Measurements from ENCODE around the gene PROSER3. TPM values are rescaled to one million over a fixed set of nuclear protein-coding genes. Genes with fewer than 3 reads are reported as not detected.
A peak's percentile ranks its signal among the peaks of the same experiment; 100 is the strongest.

Gene PROSER3
- total and polyA plus RNA-seq, 2 of the 13 experiments (the other 11 are each of a cell fraction or from before 2014, with no cell fraction given), result 5.1 to 5.7 TPM

GRCh38 chr19:35716801-35717664 lies 40.9 kb upstream of the PROSER3 start (continued):
- TF ChIP-seq KIAA2018 (CRISPR knock-in tag; IDR thresholded peaks at IDR 0.05; ENCODE audit: borderline replicate concordance) (0 out of 2 replicates have a peak, but pooled peaks have one; percentile 26), YEATS4 (CRISPR knock-in tag; IDR thresholded peaks at IDR 0.05; ENCODE audit: borderline replicate concordance) (peak; percentile 49), NFKBIZ (CRISPR knock-in tag; IDR thresholded peaks at IDR 0.05) (no peak; the same call in 1 of the 2 replicates), ZNF615 (CRISPR knock-in tag; IDR thresholded peaks at IDR 0.05; ENCODE audit: borderline replicate concordance) (0 out of 2 replicates have a peak, but pooled peaks have one; percentile 2), ZNF780A (CRISPR knock-in tag; IDR thresholded peaks at IDR 0.05) (no peak), ZNF605 (CRISPR knock-in tag; IDR thresholded peaks at IDR 0.05) (no peak), SOX6 (IDR thresholded peaks at IDR 0.05) (no peak), SOX6 (CRISPR knock-in tag; IDR thresholded peaks at IDR 0.05) (peak; percentile 58), MAFG (CRISPR knock-in tag; IDR thresholded peaks at IDR 0.05) (no peak), TFE3 (CRISPR knock-in tag; IDR thresholded peaks at IDR 0.05) (0 out of 2 replicates have a peak, but pooled peaks have one; percentile 15), GABPB1 (CRISPR knock-in tag; IDR thresholded peaks at IDR 0.05) (peak; percentile 94), KLF15 (CRISPR knock-in tag; IDR thresholded peaks at IDR 0.05; ENCODE audit: borderline replicate concordance) (no peak), ZEB1 (IDR thresholded peaks at IDR 0.05; ENCODE audit: insufficient replicate concordance, low read depth) (peak; percentile 15), ZNF562 (CRISPR knock-in tag; IDR thresholded peaks at IDR 0.05; ENCODE audit: borderline replicate concordance) (no peak), NFKB2 (CRISPR knock-in tag; IDR thresholded peaks at IDR 0.05; ENCODE audit: borderline replicate concordance) (peak; percentile 58; the same call in 1 of the 2 replicates), POLR2A (IDR thresholded peaks at IDR 0.05; ENCODE audit: insufficient read depth in 1 of 2, low read depth in 2 of 2, low read length in 2 of 2) (peak; percentile 29 to 69; a peak in 3 of 4 replicates), ZNF740 (CRISPR knock-in tag; IDR thresholded peaks at IDR 0.05) (no peak)

Data from HepG2 (cell line).